LNCaP clone FGC (cell line): ENCODE results near the gene PRX.
"Not testable (repeated sequence)": the region's sequence is repeated elsewhere in the genome, so short reads cannot be mapped to it uniquely, and the experiment has no call there.

Experiments
- DNase-seq: peaks from one replicate; pipeline ENCODE4 v3.0.0-alpha.2; 2011; ENCODE audit warnings: low read depth
- H3K4me3 ChIP-seq: 2 replicates; pipeline ENCODE4 v1.5.1; 2011; ENCODE audit warnings: mild to moderate bottlenecking, low read depth, low read length, control low read depth
- TF ChIP-seq, protein P1 (sequence below): IDR thresholded peaks from 2 replicates; pipeline ENCODE4 v1.5.1; 2012; ENCODE audit warnings: mild to moderate bottlenecking; ENCODE audit not compliant: control insufficient read depth, insufficient read depth; ENCODE audit errors: extremely low read depth

Gene PRX

GRCh38 chr19:40376286-40376862 is 36.8 kb downstream of the PRX start:
- TF ChIP-seq, protein P1, sequence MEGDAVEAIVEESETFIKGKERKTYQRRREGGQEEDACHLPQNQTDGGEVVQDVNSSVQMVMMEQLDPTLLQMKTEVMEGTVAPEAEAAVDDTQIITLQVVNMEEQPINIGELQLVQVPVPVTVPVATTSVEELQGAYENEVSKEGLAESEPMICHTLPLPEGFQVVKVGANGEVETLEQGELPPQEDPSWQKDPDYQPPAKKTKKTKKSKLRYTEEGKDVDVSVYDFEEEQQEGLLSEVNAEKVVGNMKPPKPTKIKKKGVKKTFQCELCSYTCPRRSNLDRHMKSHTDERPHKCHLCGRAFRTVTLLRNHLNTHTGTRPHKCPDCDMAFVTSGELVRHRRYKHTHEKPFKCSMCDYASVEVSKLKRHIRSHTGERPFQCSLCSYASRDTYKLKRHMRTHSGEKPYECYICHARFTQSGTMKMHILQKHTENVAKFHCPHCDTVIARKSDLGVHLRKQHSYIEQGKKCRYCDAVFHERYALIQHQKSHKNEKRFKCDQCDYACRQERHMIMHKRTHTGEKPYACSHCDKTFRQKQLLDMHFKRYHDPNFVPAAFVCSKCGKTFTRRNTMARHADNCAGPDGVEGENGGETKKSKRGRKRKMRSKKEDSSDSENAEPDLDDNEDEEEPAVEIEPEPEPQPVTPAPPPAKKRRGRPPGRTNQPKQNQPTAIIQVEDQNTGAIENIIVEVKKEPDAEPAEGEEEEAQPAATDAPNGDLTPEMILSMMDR = no peak
- DNase-seq = no peak
- no peak overlapping the region for H3K4me3 ChIP-seq

DNA sequence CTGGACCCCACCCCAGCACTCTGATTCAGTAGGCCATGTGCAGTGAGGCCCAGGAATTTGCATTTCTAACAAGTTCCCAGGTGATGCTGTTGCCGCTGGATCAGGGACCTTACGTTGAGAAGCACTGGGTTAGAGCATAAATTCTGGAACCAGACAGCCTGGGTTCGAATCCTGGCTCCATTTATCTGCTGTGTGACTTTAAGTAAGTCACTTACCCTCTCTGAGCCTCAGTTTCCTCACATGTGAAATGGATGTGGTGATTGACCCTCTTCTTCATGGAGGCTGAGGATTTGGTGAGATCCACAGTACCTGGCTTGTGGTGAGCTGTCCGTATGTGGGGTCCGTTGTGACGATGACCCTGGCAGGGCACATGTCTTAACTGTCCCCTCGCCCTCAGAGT is 39.1 kb downstream of the PRX start:
- TF ChIP-seq, protein P1 = no peak
- no peak overlapping the region for H3K4me3 ChIP-seq
- DNase-seq = no peak

DNA sequence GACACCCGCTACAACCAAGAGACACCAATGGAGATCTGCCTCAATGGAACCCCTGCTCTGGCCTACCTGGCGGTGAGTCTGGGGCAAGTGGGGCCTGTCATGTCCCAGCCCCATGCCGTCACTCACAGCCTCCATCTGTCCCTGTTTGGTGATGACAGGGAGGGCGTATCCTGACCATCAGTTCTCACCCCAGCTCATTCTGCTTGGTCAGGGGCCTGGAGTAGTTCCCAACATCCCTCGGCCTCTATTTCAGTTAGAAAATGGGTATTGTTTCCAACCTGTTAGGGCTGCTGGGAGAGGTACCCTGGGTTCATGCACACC is 41.4 kb downstream of the PRX start:
- no peak overlapping the region for H3K4me3 ChIP-seq
- TF ChIP-seq, protein P1 = no peak
- no peak for DNase-seq

- H3K4me3 ChIP-seq = no peak overlapping the region
- TF ChIP-seq, protein P1 = no peak
- no peak for DNase-seq
These were observed 42.0 kb downstream of the PRX start for GRCh38 chr19:40370997-40371801.

DNA sequence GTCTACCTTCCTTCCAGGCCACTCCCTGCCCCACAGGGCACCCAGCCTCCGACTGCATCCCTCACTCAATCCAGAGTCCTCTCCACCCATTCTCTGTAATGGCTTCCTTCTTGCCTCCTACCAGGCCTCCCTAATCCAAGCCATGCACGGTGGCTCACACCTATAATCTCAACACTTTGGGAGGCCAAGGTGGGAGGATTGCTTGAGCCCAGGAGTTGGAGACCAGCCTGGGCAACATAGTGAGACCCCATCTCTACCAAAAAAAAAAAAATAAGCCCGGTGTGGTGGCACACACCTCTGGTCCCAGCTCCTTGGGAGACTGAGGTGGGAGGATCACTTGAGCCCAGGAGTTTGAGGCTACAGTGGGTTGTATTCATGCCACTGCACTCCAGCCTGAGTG is 42.9 kb downstream of the PRX start:
- H3K4me3 ChIP-seq = not testable (repeated sequence)

GRCh38 chr19:40369797-40370196 is 43.4 kb downstream of the PRX start:
- no peak for DNase-seq
- no peak overlapping the region for H3K4me3 ChIP-seq
- TF ChIP-seq, protein P1 = no peak

More for the DNA sequence above, 42.9 kb downstream of the PRX start:
- DNase-seq = not testable (repeated sequence)

DNA sequence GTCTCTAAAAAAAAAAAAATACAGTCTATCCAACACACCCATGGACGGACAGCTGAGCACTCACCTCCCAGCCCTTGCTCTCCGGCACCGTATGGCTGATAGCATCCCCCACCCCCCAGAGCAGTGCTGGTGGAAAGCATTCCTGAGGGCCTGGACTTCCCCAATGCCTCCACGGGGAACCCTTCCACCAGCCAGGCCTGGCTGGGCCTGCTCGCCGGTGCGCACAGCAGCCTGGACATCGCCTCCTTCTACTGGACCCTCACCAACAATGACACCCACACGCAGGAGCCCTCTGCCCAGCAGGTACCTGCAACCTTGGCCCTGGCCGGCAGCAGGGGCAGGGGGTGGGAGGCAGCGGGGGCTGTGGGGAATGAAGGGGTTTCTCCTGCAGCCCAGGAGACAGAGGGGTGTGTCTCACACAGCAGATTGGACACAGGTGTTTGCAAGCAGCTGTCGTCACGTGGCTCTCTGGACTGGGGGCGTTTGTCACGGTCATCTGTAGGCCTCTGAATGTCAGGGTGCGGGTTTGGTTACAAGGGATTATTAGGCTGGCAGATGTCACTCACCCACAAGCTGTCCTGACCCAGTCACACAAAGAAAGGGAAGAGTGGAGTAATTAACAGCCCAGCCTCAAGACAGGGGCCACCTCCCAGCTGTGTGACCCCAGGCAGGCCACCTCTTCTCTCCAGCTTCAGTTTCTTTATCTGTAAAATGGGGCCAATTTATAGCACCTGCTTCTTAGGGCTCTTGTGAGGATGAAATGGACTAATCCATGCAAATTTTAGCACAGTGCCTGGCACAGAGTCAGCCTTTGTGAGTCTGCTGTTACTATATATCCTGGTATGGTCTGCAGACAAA is 45.4 kb downstream of the PRX start:
- H3K4me3 ChIP-seq = no peak overlapping the region
- TF ChIP-seq, protein P1 = no peak
- no peak for DNase-seq
